HEK293 (cell line): ENCODE results near the gene NAT16.

Experiments
- GLIS2 ChIP-seq: fragments of 450-650 bp; formaldehyde crosslinking; IDR thresholded peaks from 2 replicates; pipeline ENCODE4 v1.5.1; 2016; ENCODE audit warnings: missing biosample characterization, missing genetic modification characterization
- REPIN1 ChIP-seq: fragments of 450-650 bp; formaldehyde crosslinking; IDR thresholded peaks from 2 replicates; pipeline ENCODE4 v1.5.1; 2017; ENCODE audit warnings: missing biosample characterization, missing genetic modification characterization, low read depth
- SCRT2 ChIP-seq: fragments of 450-650 bp; formaldehyde crosslinking; IDR thresholded peaks from 2 replicates; pipeline ENCODE4 v1.5.1; 2016; ENCODE audit warnings: missing biosample characterization, missing genetic modification characterization
- SP2 ChIP-seq: fragments of 450-650 bp; formaldehyde crosslinking; IDR thresholded peaks from 2 replicates; pipeline ENCODE4 v1.5.1; 2016; ENCODE audit warnings: missing biosample characterization, missing genetic modification characterization
- YY2 ChIP-seq: fragments of 450-650 bp; formaldehyde crosslinking; IDR thresholded peaks from 2 replicates; pipeline ENCODE4 v1.5.1; 2016; ENCODE audit warnings: missing biosample characterization, missing genetic modification characterization
- ZBTB17 ChIP-seq: fragments of 450-650 bp; formaldehyde crosslinking; IDR thresholded peaks from 2 replicates; pipeline ENCODE4 v1.5.1; 2016; ENCODE audit warnings: missing biosample characterization, missing genetic modification characterization
- ZFHX2 ChIP-seq: fragments of 450-650 bp; formaldehyde crosslinking; conservative IDR thresholded peaks from 2 replicates; pipeline ENCODE4 v1.5.1; 2016; ENCODE audit warnings: missing biosample characterization, missing genetic modification characterization
- ZNF114 ChIP-seq: fragments of 450-650 bp; formaldehyde crosslinking; IDR thresholded peaks from 2 replicates; pipeline ENCODE4 v1.5.0; 2017; ENCODE audit warnings: missing biosample characterization, missing genetic modification characterization
- ZNF335 ChIP-seq: fragments of 450-650 bp; formaldehyde crosslinking; conservative IDR thresholded peaks from 2 replicates; pipeline ENCODE4 v1.5.1; 2016; ENCODE audit warnings: missing biosample characterization, missing genetic modification characterization
- ZNF350 ChIP-seq: fragments of 450-650 bp; formaldehyde crosslinking; IDR thresholded peaks from 2 replicates; pipeline ENCODE4 v1.5.0; 2017; ENCODE audit warnings: missing biosample characterization, mild to moderate bottlenecking, missing genetic modification characterization
- ZNF354C ChIP-seq: fragments of 450-650 bp; formaldehyde crosslinking; IDR thresholded peaks from 2 replicates; pipeline ENCODE4 v1.5.1; 2016; ENCODE audit warnings: missing biosample characterization, missing genetic modification characterization, low read depth, borderline replicate concordance
- ZNF426 ChIP-seq: fragments of 450-650 bp; formaldehyde crosslinking; IDR thresholded peaks from 2 replicates; pipeline ENCODE4 v1.5.1; 2017; ENCODE audit warnings: missing biosample characterization, missing genetic modification characterization, mild to moderate bottlenecking, inconsistent platforms, moderate library complexity
- ZNF473 ChIP-seq: fragments of 450-650 bp; formaldehyde crosslinking; IDR thresholded peaks from 2 replicates; pipeline ENCODE4 v1.5.1; 2017; ENCODE audit warnings: missing biosample characterization, missing genetic modification characterization
- ZNF501 ChIP-seq: fragments of 450-650 bp; formaldehyde crosslinking; IDR thresholded peaks from 2 replicates; pipeline ENCODE4 v1.5.1; 2016; ENCODE audit warnings: missing biosample characterization, missing genetic modification characterization
- ZNF558 ChIP-seq: fragments of 450-650 bp; formaldehyde crosslinking; IDR thresholded peaks from 2 replicates; pipeline ENCODE4 v1.5.1; 2016; ENCODE audit warnings: missing biosample characterization, missing genetic modification characterization
- ZNF561 ChIP-seq: fragments of 450-650 bp; IDR thresholded peaks from 2 replicates; pipeline ENCODE4 v1.5.1; 2018; ENCODE audit warnings: missing biosample characterization, missing genetic modification characterization, borderline replicate concordance
- ZNF585B ChIP-seq: fragments of 450-650 bp; formaldehyde crosslinking; IDR thresholded peaks from 2 replicates; pipeline ENCODE4 v1.5.1; 2016; ENCODE audit warnings: missing biosample characterization, missing genetic modification characterization
- ZNF600 ChIP-seq: fragments of 450-650 bp; formaldehyde crosslinking; IDR thresholded peaks from 2 replicates; pipeline ENCODE4 v1.5.1; 2016; ENCODE audit warnings: missing biosample characterization, missing genetic modification characterization
- ZNF677 ChIP-seq: fragments of 450-650 bp; IDR thresholded peaks from 2 replicates; pipeline ENCODE4 v1.5.0; 2018; ENCODE audit warnings: missing biosample characterization, mild to moderate bottlenecking, missing genetic modification characterization, moderate library complexity
- TF ChIP-seq, protein P1 (sequence below): fragments of 450-650 bp; formaldehyde crosslinking; IDR thresholded peaks from 2 replicates; pipeline ENCODE4 v1.5.1; 2016; ENCODE audit warnings: missing biosample characterization, missing genetic modification characterization
- TF ChIP-seq, protein P2 (sequence below): fragments of 450-650 bp; formaldehyde crosslinking; IDR thresholded peaks from 2 replicates; pipeline ENCODE4 v1.5.1; 2016; ENCODE audit warnings: missing biosample characterization, missing genetic modification characterization
- TF ChIP-seq, protein P3 (sequence below): fragments of 450-650 bp; formaldehyde crosslinking; IDR thresholded peaks from 2 replicates; pipeline ENCODE4 v1.5.1; 2016; ENCODE audit warnings: missing biosample characterization, missing genetic modification characterization, low read depth
- TF ChIP-seq, protein P4 (sequence below): fragments of 450-650 bp; formaldehyde crosslinking; IDR thresholded peaks from 2 replicates; pipeline ENCODE4 v1.5.1; 2017; ENCODE audit warnings: missing biosample characterization, missing genetic modification characterization
- TF ChIP-seq, protein P5 (sequence below): fragments of 450-650 bp; formaldehyde crosslinking; IDR thresholded peaks from 2 replicates; pipeline ENCODE4 v1.5.1; 2016; ENCODE audit warnings: missing biosample characterization, missing genetic modification characterization
- TF ChIP-seq, protein P6 (sequence below): fragments of 450-650 bp; formaldehyde crosslinking; IDR thresholded peaks from 2 replicates; pipeline ENCODE4 v1.5.1; 2016; ENCODE audit warnings: missing biosample characterization, missing genetic modification characterization
- TF ChIP-seq, protein P7 (sequence below): fragments of 450-650 bp; formaldehyde crosslinking; IDR thresholded peaks from 2 replicates; pipeline ENCODE4 v1.5.1; 2016; ENCODE audit warnings: missing biosample characterization, missing genetic modification characterization, borderline replicate concordance

The NAT16 gene

DNA sequence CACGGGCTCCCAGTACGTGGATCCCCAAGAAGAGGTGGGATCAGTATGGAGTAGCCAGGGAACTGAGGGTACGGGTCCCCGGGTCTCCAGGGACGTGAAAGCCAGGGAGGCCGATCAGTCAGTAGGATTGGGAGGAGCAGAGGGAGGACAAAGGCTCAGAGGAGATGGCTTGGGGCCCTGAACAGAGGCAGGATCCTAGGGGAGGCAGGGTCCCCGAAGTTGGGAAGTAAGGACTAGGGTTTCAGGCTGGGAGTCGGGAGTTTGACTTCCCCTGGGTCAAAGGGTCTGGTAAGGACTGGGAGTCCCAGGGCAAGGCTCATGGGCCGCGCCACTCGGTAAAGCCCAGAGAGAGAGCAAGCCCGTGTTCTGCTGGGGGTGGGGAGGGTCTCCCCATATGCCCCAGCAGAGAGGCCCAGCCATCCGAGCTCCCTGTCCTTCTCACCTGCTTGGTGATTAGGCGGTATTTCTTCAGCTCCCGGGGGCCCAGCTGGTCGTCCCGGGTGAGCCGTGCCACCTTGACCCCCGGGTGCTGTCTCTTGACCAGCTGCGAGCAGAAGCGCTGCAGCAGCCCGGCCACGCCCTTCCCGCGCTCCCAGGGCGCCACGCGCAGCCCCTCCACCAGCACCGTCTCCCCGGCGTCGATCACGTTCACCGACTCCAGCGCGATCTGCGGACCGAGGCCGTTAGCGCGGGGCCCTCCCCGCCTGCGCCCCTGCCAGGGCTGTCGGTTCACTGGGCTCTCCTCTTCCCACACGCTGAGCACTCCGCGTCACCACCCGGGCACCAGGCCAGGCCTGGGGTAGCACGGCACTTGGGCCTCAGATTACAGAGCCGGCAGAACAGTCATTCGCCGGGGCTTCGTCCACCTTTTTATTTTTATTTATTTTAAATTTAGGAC is 7.0 kb downstream of the NAT16 start (continued):
- TF ChIP-seq ZNF335 (tag by site-specific recombination): no peak
- no peak for TF ChIP-seq ZNF473 (tag by site-specific recombination)
- TF ChIP-seq, protein P1, sequence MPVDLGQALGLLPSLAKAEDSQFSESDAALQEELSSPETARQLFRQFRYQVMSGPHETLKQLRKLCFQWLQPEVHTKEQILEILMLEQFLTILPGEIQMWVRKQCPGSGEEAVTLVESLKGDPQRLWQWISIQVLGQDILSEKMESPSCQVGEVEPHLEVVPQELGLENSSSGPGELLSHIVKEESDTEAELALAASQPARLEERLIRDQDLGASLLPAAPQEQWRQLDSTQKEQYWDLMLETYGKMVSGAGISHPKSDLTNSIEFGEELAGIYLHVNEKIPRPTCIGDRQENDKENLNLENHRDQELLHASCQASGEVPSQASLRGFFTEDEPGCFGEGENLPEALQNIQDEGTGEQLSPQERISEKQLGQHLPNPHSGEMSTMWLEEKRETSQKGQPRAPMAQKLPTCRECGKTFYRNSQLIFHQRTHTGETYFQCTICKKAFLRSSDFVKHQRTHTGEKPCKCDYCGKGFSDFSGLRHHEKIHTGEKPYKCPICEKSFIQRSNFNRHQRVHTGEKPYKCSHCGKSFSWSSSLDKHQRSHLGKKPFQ (tag by site-specific recombination): no peak
- TF ChIP-seq, protein P2, sequence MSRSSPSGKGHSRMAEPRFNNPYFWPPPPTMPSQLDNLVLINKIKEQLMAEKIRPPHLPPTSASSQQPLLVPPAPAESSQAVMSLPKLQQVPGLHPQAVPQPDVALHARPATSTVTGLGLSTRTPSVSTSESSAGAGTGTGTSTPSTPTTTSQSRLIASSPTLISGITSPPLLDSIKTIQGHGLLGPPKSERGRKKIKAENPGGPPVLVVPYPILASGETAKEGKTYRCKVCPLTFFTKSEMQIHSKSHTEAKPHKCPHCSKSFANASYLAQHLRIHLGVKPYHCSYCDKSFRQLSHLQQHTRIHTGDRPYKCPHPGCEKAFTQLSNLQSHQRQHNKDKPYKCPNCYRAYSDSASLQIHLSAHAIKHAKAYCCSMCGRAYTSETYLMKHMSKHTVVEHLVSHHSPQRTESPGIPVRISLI (tag by site-specific recombination): no peak
- TF ChIP-seq GLIS2: peak; percentile 99
- no peak for TF ChIP-seq ZNF114 (tag by site-specific recombination)
- TF ChIP-seq SCRT2 (tag by site-specific recombination): no peak
- no peak for TF ChIP-seq ZNF585B (tag by site-specific recombination)
- TF ChIP-seq, protein P3, sequence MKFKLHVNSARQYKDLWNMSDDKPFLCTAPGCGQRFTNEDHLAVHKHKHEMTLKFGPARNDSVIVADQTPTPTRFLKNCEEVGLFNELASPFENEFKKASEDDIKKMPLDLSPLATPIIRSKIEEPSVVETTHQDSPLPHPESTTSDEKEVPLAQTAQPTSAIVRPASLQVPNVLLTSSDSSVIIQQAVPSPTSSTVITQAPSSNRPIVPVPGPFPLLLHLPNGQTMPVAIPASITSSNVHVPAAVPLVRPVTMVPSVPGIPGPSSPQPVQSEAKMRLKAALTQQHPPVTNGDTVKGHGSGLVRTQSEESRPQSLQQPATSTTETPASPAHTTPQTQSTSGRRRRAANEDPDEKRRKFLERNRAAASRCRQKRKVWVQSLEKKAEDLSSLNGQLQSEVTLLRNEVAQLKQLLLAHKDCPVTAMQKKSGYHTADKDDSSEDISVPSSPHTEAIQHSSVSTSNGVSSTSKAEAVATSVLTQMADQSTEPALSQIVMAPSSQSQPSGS: no peak
- TF ChIP-seq REPIN1: no peak
- TF ChIP-seq ZNF350: no peak
- TF ChIP-seq, protein P4, sequence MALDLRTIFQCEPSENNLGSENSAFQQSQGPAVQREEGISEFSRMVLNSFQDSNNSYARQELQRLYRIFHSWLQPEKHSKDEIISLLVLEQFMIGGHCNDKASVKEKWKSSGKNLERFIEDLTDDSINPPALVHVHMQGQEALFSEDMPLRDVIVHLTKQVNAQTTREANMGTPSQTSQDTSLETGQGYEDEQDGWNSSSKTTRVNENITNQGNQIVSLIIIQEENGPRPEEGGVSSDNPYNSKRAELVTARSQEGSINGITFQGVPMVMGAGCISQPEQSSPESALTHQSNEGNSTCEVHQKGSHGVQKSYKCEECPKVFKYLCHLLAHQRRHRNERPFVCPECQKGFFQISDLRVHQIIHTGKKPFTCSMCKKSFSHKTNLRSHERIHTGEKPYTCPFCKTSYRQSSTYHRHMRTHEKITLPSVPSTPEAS: no peak
- TF ChIP-seq ZNF677 (tag by site-specific recombination): no peak
- TF ChIP-seq ZNF561: peak; percentile 76; the same call in 1 of the 2 replicates
- no peak for TF ChIP-seq ZNF558 (tag by site-specific recombination)
- TF ChIP-seq, protein P5, sequence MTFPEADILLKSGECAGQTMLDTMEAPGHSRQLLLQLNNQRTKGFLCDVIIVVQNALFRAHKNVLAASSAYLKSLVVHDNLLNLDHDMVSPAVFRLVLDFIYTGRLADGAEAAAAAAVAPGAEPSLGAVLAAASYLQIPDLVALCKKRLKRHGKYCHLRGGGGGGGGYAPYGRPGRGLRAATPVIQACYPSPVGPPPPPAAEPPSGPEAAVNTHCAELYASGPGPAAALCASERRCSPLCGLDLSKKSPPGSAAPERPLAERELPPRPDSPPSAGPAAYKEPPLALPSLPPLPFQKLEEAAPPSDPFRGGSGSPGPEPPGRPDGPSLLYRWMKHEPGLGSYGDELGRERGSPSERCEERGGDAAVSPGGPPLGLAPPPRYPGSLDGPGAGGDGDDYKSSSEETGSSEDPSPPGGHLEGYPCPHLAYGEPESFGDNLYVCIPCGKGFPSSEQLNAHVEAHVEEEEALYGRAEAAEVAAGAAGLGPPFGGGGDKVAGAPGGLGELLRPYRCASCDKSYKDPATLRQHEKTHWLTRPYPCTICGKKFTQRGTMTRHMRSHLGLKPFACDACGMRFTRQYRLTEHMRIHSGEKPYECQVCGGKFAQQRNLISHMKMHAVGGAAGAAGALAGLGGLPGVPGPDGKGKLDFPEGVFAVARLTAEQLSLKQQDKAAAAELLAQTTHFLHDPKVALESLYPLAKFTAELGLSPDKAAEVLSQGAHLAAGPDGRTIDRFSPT (tag by site-specific recombination): peak; percentile 87
- no peak; the same call in 1 of the 2 replicates for TF ChIP-seq ZNF501
- TF ChIP-seq, protein P6, sequence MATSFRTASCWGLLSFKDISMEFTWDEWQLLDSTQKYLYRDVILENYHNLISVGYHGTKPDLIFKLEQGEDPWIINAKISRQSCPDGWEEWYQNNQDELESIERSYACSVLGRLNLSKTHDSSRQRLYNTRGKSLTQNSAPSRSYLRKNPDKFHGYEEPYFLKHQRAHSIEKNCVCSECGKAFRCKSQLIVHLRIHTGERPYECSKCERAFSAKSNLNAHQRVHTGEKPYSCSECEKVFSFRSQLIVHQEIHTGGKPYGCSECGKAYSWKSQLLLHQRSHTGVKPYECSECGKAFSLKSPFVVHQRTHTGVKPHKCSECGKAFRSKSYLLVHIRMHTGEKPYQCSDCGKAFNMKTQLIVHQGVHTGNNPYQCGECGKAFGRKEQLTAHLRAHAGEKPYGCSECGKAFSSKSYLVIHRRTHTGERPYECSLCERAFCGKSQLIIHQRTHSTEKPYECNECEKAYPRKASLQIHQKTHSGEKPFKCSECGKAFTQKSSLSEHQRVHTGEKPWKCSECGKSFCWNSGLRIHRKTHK: no peak
- TF ChIP-seq ZNF426 (tag by site-specific recombination): no peak
- no peak; the same call in 1 of the 2 replicates for TF ChIP-seq SP2 (tag by site-specific recombination)
- TF ChIP-seq ZNF600: peak; percentile 94
- TF ChIP-seq, protein P7, sequence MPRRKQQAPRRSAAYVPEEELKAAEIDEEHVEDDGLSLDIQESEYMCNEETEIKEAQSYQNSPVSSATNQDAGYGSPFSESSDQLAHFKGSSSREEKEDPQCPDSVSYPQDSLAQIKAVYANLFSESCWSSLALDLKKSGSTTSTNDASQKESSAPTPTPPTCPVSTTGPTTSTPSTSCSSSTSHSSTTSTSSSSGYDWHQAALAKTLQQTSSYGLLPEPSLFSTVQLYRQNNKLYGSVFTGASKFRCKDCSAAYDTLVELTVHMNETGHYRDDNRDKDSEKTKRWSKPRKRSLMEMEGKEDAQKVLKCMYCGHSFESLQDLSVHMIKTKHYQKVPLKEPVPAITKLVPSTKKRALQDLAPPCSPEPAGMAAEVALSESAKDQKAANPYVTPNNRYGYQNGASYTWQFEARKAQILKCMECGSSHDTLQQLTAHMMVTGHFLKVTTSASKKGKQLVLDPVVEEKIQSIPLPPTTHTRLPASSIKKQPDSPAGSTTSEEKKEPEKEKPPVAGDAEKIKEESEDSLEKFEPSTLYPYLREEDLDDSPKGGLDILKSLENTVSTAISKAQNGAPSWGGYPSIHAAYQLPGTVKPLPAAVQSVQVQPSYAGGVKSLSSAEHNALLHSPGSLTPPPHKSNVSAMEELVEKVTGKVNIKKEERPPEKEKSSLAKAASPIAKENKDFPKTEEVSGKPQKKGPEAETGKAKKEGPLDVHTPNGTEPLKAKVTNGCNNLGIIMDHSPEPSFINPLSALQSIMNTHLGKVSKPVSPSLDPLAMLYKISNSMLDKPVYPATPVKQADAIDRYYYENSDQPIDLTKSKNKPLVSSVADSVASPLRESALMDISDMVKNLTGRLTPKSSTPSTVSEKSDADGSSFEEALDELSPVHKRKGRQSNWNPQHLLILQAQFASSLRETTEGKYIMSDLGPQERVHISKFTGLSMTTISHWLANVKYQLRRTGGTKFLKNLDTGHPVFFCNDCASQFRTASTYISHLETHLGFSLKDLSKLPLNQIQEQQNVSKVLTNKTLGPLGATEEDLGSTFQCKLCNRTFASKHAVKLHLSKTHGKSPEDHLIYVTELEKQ (tag by site-specific recombination): no peak
- no peak for TF ChIP-seq ZNF354C
- peak; percentile 86 for TF ChIP-seq ZFHX2 (tag by site-specific recombination)
- TF ChIP-seq ZBTB17 (tag by site-specific recombination): peak; percentile 71
- no peak for TF ChIP-seq YY2 (tag by site-specific recombination)
